ENCODE data around the gene HACD3. TPM values are rescaled to one million over a fixed set of nuclear protein-coding genes. Genes with fewer than 3 reads are reported as not detected.
A peak's percentile ranks its signal among the peaks of the same experiment; 100 is the strongest.

Gene HACD3
- total and polyA plus RNA-seq, 9 of the 15 experiments (the other 6 are each of a cell fraction or from before 2014, with no cell fraction given): 48.1 to 117 (median 72.8) TPM

DNA sequence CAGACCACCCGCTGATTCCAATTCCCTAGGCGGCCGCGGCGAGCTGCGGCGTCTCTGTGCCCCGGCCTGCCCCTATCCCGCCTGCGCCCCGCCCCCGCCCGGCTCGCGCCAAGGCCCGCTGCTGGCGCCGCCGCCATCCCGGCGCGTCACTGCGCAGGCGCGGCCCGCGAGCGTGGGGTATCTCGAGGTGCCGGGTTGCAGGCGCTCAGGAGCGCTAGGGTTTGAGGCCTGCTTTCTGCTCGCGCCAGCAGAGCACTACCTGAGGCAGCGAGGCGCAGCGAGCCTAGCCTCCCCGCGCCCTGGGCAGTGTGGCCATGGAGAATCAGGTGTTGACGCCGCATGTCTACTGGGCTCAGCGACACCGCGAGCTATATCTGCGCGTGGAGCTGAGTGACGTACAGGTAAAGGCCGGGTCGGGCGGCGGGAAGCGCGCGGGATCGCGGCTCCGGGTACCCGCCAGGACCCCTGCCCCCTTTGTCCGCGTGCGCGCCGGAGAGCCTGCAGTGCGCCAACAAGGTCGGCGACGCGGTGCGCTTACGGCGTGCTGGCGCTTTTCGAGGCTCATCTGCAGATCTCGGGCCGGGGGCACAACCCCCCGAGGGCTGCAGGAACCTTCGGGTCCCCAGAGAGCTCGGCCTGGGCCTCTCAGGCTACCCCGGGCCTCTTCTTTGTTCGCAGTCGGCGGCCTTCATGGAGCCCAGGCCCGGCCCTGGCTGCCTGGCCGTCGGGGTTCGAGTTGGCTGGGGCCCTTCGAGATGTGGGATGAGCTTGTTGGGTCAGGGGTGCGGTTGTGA is at the start of gene HACD3 (continued):
- TF ChIP-seq ARID2 (IDR thresholded peaks at IDR 0.05) (no peak), ZNF121 (CRISPR knock-in tag; conservative IDR thresholded peaks at IDR 0.05) (no peak), MAZ (CRISPR knock-in tag; conservative IDR thresholded peaks at IDR 0.05 in 1 of 2, IDR thresholded peaks at IDR 0.05 in 1 of 2) (peak; percentile 45 to 70; a peak in 3 of 4 replicates), SLC30A9 (CRISPR knock-in tag; IDR thresholded peaks at IDR 0.05) (no peak), FOXM1 (IDR thresholded peaks at IDR 0.05; ENCODE audit: low read depth) (no peak), FOXM1 (CRISPR knock-in tag; IDR thresholded peaks at IDR 0.05; ENCODE audit: low read depth) (0 out of 2 replicates have a peak, but pooled peaks have one; percentile 61)
- TF ChIP-seq, protein P1, sequence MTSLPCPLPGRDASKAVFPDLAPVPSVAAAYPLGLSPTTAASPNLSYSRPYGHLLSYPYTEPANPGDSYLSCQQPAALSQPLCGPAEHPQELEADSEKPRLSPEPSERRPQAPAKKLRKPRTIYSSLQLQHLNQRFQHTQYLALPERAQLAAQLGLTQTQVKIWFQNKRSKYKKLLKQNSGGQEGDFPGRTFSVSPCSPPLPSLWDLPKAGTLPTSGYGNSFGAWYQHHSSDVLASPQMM (CRISPR knock-in tag; IDR thresholded peaks at IDR 0.05): no peak
- TF ChIP-seq, protein P2, sequence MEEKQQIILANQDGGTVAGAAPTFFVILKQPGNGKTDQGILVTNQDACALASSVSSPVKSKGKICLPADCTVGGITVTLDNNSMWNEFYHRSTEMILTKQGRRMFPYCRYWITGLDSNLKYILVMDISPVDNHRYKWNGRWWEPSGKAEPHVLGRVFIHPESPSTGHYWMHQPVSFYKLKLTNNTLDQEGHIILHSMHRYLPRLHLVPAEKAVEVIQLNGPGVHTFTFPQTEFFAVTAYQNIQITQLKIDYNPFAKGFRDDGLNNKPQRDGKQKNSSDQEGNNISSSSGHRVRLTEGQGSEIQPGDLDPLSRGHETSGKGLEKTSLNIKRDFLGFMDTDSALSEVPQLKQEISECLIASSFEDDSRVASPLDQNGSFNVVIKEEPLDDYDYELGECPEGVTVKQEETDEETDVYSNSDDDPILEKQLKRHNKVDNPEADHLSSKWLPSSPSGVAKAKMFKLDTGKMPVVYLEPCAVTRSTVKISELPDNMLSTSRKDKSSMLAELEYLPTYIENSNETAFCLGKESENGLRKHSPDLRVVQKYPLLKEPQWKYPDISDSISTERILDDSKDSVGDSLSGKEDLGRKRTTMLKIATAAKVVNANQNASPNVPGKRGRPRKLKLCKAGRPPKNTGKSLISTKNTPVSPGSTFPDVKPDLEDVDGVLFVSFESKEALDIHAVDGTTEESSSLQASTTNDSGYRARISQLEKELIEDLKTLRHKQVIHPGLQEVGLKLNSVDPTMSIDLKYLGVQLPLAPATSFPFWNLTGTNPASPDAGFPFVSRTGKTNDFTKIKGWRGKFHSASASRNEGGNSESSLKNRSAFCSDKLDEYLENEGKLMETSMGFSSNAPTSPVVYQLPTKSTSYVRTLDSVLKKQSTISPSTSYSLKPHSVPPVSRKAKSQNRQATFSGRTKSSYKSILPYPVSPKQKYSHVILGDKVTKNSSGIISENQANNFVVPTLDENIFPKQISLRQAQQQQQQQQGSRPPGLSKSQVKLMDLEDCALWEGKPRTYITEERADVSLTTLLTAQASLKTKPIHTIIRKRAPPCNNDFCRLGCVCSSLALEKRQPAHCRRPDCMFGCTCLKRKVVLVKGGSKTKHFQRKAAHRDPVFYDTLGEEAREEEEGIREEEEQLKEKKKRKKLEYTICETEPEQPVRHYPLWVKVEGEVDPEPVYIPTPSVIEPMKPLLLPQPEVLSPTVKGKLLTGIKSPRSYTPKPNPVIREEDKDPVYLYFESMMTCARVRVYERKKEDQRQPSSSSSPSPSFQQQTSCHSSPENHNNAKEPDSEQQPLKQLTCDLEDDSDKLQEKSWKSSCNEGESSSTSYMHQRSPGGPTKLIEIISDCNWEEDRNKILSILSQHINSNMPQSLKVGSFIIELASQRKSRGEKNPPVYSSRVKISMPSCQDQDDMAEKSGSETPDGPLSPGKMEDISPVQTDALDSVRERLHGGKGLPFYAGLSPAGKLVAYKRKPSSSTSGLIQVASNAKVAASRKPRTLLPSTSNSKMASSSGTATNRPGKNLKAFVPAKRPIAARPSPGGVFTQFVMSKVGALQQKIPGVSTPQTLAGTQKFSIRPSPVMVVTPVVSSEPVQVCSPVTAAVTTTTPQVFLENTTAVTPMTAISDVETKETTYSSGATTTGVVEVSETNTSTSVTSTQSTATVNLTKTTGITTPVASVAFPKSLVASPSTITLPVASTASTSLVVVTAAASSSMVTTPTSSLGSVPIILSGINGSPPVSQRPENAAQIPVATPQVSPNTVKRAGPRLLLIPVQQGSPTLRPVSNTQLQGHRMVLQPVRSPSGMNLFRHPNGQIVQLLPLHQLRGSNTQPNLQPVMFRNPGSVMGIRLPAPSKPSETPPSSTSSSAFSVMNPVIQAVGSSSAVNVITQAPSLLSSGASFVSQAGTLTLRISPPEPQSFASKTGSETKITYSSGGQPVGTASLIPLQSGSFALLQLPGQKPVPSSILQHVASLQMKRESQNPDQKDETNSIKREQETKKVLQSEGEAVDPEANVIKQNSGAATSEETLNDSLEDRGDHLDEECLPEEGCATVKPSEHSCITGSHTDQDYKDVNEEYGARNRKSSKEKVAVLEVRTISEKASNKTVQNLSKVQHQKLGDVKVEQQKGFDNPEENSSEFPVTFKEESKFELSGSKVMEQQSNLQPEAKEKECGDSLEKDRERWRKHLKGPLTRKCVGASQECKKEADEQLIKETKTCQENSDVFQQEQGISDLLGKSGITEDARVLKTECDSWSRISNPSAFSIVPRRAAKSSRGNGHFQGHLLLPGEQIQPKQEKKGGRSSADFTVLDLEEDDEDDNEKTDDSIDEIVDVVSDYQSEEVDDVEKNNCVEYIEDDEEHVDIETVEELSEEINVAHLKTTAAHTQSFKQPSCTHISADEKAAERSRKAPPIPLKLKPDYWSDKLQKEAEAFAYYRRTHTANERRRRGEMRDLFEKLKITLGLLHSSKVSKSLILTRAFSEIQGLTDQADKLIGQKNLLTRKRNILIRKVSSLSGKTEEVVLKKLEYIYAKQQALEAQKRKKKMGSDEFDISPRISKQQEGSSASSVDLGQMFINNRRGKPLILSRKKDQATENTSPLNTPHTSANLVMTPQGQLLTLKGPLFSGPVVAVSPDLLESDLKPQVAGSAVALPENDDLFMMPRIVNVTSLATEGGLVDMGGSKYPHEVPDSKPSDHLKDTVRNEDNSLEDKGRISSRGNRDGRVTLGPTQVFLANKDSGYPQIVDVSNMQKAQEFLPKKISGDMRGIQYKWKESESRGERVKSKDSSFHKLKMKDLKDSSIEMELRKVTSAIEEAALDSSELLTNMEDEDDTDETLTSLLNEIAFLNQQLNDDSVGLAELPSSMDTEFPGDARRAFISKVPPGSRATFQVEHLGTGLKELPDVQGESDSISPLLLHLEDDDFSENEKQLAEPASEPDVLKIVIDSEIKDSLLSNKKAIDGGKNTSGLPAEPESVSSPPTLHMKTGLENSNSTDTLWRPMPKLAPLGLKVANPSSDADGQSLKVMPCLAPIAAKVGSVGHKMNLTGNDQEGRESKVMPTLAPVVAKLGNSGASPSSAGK (IDR thresholded peaks at IDR 0.05): peak; percentile 95
- TF ChIP-seq, protein P3, sequence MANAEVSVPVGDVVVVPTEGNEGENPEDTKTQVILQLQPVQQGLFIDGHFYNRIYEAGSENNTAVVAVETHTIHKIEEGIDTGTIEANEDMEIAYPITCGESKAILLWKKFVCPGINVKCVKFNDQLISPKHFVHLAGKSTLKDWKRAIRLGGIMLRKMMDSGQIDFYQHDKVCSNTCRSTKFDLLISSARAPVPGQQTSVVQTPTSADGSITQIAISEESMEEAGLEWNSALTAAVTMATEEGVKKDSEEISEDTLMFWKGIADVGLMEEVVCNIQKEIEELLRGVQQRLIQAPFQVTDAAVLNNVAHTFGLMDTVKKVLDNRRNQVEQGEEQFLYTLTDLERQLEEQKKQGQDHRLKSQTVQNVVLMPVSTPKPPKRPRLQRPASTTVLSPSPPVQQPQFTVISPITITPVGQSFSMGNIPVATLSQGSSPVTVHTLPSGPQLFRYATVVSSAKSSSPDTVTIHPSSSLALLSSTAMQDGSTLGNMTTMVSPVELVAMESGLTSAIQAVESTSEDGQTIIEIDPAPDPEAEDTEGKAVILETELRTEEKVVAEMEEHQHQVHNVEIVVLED (CRISPR knock-in tag; IDR thresholded peaks at IDR 0.05): peak; percentile 50; the same call in 1 of the 2 replicates

Data from K562 (cell line).